Endothelial cell of umbilical vein (primary cell): Measurements from ENCODE around the gene DAB2IP.

Experiments used
- EZH2 ChIP-seq: IDR thresholded peaks from 2 replicates; pipeline ENCODE4 v1.6.1; 2012; ENCODE audit warnings: borderline replicate concordance, low read depth, mild to moderate bottlenecking, moderate library complexity, low read length, inconsistent platforms; ENCODE audit not compliant: severe bottlenecking
- GATA2 ChIP-seq: IDR thresholded peaks from 2 replicates; pipeline ENCODE4 v1.7.0; 2011; ENCODE audit warnings: low read depth, mild to moderate bottlenecking, moderate library complexity, mixed read lengths, low read length; ENCODE audit not compliant: insufficient read length, insufficient read depth
- POLR2A ChIP-seq: IDR thresholded peaks from 2 replicates; pipeline ENCODE4 v1.6.1; 2012; ENCODE audit warnings: low read depth, mild to moderate bottlenecking, control low read depth, low read length
- POLR2AphosphoS5 ChIP-seq: IDR thresholded peaks from 2 replicates; pipeline ENCODE4 v1.6.1; 2012; ENCODE audit warnings: low read depth, mild to moderate bottlenecking, control low read depth, low read length, moderate library complexity; ENCODE audit not compliant: insufficient read depth
- TF ChIP-seq, protein P1 (sequence below), 2 donors: IDR thresholded peaks; 1 replicate in 1 of 2; 2 replicates in 1 of 2; pipeline ENCODE4 v1.5.1; 2011; ENCODE audit warnings: low read length in 2 of 2, mild to moderate bottlenecking in 2 of 2, moderate library complexity in 2 of 2, control low read depth in 1 of 2, inconsistent platforms in 1 of 2, low read depth in 1 of 2; ENCODE audit not compliant: insufficient read depth in 1 of 2; ENCODE audit errors: extremely low read depth in 1 of 2

- TF ChIP-seq, protein P1, sequence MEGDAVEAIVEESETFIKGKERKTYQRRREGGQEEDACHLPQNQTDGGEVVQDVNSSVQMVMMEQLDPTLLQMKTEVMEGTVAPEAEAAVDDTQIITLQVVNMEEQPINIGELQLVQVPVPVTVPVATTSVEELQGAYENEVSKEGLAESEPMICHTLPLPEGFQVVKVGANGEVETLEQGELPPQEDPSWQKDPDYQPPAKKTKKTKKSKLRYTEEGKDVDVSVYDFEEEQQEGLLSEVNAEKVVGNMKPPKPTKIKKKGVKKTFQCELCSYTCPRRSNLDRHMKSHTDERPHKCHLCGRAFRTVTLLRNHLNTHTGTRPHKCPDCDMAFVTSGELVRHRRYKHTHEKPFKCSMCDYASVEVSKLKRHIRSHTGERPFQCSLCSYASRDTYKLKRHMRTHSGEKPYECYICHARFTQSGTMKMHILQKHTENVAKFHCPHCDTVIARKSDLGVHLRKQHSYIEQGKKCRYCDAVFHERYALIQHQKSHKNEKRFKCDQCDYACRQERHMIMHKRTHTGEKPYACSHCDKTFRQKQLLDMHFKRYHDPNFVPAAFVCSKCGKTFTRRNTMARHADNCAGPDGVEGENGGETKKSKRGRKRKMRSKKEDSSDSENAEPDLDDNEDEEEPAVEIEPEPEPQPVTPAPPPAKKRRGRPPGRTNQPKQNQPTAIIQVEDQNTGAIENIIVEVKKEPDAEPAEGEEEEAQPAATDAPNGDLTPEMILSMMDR (IDR thresholded peaks at IDR 0.05; ENCODE audit: extremely low read depth in 1 of 2, insufficient read depth in 1 of 2, low read depth in 1 of 2, low read length in 2 of 2), result no peak
- no peak for TF ChIP-seq POLR2AphosphoS5
- no peak for TF ChIP-seq EZH2
- no peak for TF ChIP-seq GATA2
- no peak for TF ChIP-seq POLR2A
Measured at GRCh38 chr9:121760571-121760970, 109.1 kb downstream of the DAB2IP start.
